ENCODE results near the gene HTR4. TPM values are rescaled to one million over a fixed set of nuclear protein-coding genes. Genes with fewer than 3 reads are reported as not detected.

The HTR4 gene
- total RNA-seq, 2 experiments from 2014 or later: not detected

DNA sequence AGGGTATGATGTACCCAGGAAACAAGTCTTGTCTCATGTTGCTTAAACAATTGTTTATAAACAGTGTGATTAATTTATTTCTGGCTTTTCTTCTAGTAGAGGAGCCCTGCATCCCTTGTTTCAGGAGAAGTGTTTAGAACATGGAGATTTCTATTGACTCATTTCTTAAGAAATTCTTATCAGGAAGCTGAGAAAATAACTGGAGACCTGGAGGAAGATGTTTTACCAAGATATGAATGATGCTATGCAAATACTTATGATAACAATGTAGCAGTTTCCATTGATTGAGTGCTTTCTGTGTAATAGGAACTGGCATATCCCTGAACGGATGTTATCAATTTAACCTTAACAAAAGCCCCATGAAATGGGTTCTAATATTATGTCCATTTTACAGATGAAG, 162.0 kb downstream of the HTR4 start:
- Histone ChIP-seq H3K36me3 (ENCODE audit: insufficient read depth, low read length) (no peaks in the 10 kb centered on the region), H3K27ac (ENCODE audit: low read depth, low read length, poor library complexity, severe bottlenecking) (no peak overlapping the region), H3K9me2 (ENCODE audit: insufficient read depth, low read length) (no peaks in the 10 kb centered on the region), H4K20me1 (ENCODE audit: insufficient read depth, low read length) (no peaks in the 10 kb centered on the region), H3K9me3 (ENCODE audit: low read length) (no peaks in the 10 kb centered on the region), H3K4me3 (ENCODE audit: low read depth, low read length, poor library complexity, severe bottlenecking) (no peak overlapping the region), H3K4me2 (ENCODE audit: low read length) (no peak overlapping the region), H3K4me1 (ENCODE audit: insufficient read depth, low read length, poor library complexity, severe bottlenecking) (no peaks in the 10 kb centered on the region), H3K79me2 (ENCODE audit: insufficient read depth, low read depth, low read length) (no peaks in the 10 kb centered on the region), H2AFZ (ENCODE audit: low read length) (no peak overlapping the region)
- intact Hi-C loops (cut with micrococcal nuclease; ENCODE audit: unreplicated experiment): no loop called here
- no peak for DNase-seq (ENCODE audit: low spot score)
- TF ChIP-seq EZH2phosphoT487 (IDR thresholded peaks at IDR 0.05; ENCODE audit: borderline replicate concordance, low read depth, low read length): no peak
- TF ChIP-seq CTCF (conservative IDR thresholded peaks at IDR 0.05; ENCODE audit: low read length): no peak
- POLR2A ChIA-PET: no interaction called here
- CTCF ChIA-PET (ENCODE audit: unreplicated experiment): no interaction called here
- BruUV-seq (replicated peaks): no TSS peak

- ChIA-PET POLR2A (no interaction called here), CTCF (ENCODE audit: unreplicated experiment) (no interaction called here)
- Histone ChIP-seq H3K4me2 (ENCODE audit: low read length) (no peak overlapping the region), H3K9me3 (ENCODE audit: low read length) (no peaks in the 10 kb centered on the region), H3K9me2 (ENCODE audit: insufficient read depth, low read length) (no peaks in the 10 kb centered on the region), H3K4me3 (ENCODE audit: low read depth, low read length, poor library complexity, severe bottlenecking) (no peak overlapping the region), H2AFZ (ENCODE audit: low read length) (no peak overlapping the region), H3K4me1 (ENCODE audit: insufficient read depth, low read length, poor library complexity, severe bottlenecking) (no peaks in the 10 kb centered on the region), H3K79me2 (ENCODE audit: insufficient read depth, low read depth, low read length) (no peaks in the 10 kb centered on the region), H3K27ac (ENCODE audit: low read depth, low read length, poor library complexity, severe bottlenecking) (no peak overlapping the region), H4K20me1 (ENCODE audit: insufficient read depth, low read length) (no peaks in the 10 kb centered on the region), H3K36me3 (ENCODE audit: insufficient read depth, low read length) (no peaks in the 10 kb centered on the region)
- no TSS peak for BruUV-seq (replicated peaks)
- TF ChIP-seq CTCF (conservative IDR thresholded peaks at IDR 0.05; ENCODE audit: low read length) (no peak), EZH2phosphoT487 (IDR thresholded peaks at IDR 0.05; ENCODE audit: borderline replicate concordance, low read depth, low read length) (no peak)
- no peak for DNase-seq (ENCODE audit: low spot score)
- intact Hi-C loops (cut with micrococcal nuclease; ENCODE audit: unreplicated experiment): no loop called here
Observed at GRCh38 chr5:148491793-148492184, 162.5 kb downstream of the HTR4 start.

- Histone ChIP-seq H3K4me2 (ENCODE audit: low read length) (no peak overlapping the region), H3K4me3 (ENCODE audit: low read depth, low read length, poor library complexity, severe bottlenecking) (no peak overlapping the region), H3K4me1 (ENCODE audit: insufficient read depth, low read length, poor library complexity, severe bottlenecking) (no peaks in the 10 kb centered on the region), H2AFZ (ENCODE audit: low read length) (no peak overlapping the region), H3K79me2 (ENCODE audit: insufficient read depth, low read depth, low read length) (no peaks in the 10 kb centered on the region), H3K9me3 (ENCODE audit: low read length) (no peaks in the 10 kb centered on the region), H4K20me1 (ENCODE audit: insufficient read depth, low read length) (no peaks in the 10 kb centered on the region), H3K27ac (ENCODE audit: low read depth, low read length, poor library complexity, severe bottlenecking) (no peak overlapping the region), H3K36me3 (ENCODE audit: insufficient read depth, low read length) (no peaks in the 10 kb centered on the region), H3K9me2 (ENCODE audit: insufficient read depth, low read length) (no peaks in the 10 kb centered on the region)
- TF ChIP-seq EZH2phosphoT487 (IDR thresholded peaks at IDR 0.05; ENCODE audit: borderline replicate concordance, low read depth, low read length) (no peak), CTCF (conservative IDR thresholded peaks at IDR 0.05; ENCODE audit: low read length) (no peak)
- POLR2A ChIA-PET: no interaction called here
- intact Hi-C loops (cut with micrococcal nuclease; ENCODE audit: unreplicated experiment): no loop called here
- CTCF ChIA-PET (ENCODE audit: unreplicated experiment): no interaction called here
- BruUV-seq (replicated peaks): no TSS peak
- DNase-seq (ENCODE audit: low spot score): no peak
Observed at GRCh38 chr5:148491015-148491792, 163.1 kb downstream of the HTR4 start.
